ENCODE data around the gene CTIF.

CTIF gene

DNA sequence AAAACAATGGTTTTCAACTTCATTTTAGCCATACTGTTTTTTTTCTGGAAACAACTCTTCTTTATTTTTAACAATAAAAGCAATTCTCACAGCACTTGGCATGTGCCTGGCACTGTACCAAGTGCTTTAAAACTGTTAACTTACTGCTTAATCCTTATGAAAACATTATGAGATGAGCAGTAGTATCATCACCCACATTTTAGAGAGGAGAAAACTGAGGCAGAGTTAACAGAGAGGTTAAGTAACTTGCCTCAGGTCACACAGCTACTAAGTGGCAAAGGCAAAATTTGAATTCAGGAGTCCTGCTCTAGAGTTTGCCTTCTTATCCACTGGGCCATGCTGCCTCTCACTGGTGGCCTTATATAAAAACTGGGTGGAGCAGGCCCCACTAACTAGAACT is 23.2 kb downstream of the CTIF start:
- DNase-seq (ENCODE audit: insufficient read length, low spot score) (no peak), FAIRE-seq (peak; percentile 41)
- TF ChIP-seq, protein P1, sequence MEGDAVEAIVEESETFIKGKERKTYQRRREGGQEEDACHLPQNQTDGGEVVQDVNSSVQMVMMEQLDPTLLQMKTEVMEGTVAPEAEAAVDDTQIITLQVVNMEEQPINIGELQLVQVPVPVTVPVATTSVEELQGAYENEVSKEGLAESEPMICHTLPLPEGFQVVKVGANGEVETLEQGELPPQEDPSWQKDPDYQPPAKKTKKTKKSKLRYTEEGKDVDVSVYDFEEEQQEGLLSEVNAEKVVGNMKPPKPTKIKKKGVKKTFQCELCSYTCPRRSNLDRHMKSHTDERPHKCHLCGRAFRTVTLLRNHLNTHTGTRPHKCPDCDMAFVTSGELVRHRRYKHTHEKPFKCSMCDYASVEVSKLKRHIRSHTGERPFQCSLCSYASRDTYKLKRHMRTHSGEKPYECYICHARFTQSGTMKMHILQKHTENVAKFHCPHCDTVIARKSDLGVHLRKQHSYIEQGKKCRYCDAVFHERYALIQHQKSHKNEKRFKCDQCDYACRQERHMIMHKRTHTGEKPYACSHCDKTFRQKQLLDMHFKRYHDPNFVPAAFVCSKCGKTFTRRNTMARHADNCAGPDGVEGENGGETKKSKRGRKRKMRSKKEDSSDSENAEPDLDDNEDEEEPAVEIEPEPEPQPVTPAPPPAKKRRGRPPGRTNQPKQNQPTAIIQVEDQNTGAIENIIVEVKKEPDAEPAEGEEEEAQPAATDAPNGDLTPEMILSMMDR (IDR thresholded peaks at IDR 0.05; ENCODE audit: insufficient read depth, missing control alignments), result no peak

DNA sequence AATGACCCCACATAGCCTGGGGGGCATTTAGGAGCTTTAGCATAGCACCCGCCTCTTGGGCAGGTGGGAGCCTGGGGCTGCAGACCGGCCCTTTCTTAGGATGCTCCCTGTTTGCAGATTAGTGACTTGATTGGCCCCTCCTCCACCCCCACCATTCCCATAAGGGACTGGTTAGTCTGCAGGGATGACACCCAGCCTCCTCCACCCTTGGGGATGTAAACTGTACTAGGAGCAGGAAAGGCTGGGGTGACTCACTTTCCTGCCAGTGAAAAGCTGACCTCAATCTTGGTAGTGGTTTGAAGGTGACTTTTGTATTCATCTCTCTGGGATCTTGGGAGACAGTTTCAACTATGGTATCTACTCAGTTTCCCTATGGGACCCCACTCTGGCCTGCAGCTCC is 24.2 kb downstream of the CTIF start:
- FAIRE-seq (no peak), DNase-seq (ENCODE audit: insufficient read length, low spot score) (no peak)
- TF ChIP-seq, protein P1 (IDR thresholded peaks at IDR 0.05; ENCODE audit: insufficient read depth, missing control alignments), result no peak

- FAIRE-seq (no peak), DNase-seq (ENCODE audit: insufficient read length, low spot score) (no peak)
- TF ChIP-seq, protein P1 (IDR thresholded peaks at IDR 0.05; ENCODE audit: insufficient read depth, missing control alignments), result no peak
Measured at GRCh38 chr18:48564139-48564538, 25.3 kb downstream of the CTIF start.

GRCh38 chr18:48565105-48565504 is 26.3 kb downstream of the CTIF start:
- FAIRE-seq (no peak), DNase-seq (ENCODE audit: insufficient read length, low spot score) (no peak)
- TF ChIP-seq, protein P1 (IDR thresholded peaks at IDR 0.05; ENCODE audit: insufficient read depth, missing control alignments), result no peak

DNA sequence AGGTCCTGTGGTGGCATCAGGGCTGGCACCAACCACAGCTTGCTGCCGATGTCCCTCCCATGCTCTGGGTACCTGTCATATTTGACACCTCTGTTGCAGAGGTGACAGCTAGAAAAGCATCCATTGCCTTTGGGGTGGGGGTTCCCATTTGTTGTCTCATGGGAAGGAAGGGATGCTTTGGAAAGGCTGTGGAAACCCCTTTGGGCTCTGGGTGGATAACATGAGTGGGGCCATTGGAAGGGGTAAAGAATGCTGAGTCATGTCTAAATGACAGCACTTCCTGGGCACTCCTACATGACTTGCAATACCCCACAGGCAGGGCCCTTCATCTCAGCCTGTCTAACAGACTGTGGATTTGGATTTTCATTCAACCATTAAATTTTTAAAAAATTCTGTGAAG is 27.8 kb downstream of the CTIF start:
- TF ChIP-seq, protein P1 (IDR thresholded peaks at IDR 0.05; ENCODE audit: insufficient read depth, missing control alignments), result no peak
- no peak for FAIRE-seq
- no peak for DNase-seq (ENCODE audit: insufficient read length, low spot score)

GRCh38 chr18:48567388-48567787 is 28.6 kb downstream of the CTIF start:
- FAIRE-seq (no peak), DNase-seq (ENCODE audit: insufficient read length, low spot score) (no peak)
- TF ChIP-seq, protein P1 (IDR thresholded peaks at IDR 0.05; ENCODE audit: insufficient read depth, missing control alignments), result no peak

DNA sequence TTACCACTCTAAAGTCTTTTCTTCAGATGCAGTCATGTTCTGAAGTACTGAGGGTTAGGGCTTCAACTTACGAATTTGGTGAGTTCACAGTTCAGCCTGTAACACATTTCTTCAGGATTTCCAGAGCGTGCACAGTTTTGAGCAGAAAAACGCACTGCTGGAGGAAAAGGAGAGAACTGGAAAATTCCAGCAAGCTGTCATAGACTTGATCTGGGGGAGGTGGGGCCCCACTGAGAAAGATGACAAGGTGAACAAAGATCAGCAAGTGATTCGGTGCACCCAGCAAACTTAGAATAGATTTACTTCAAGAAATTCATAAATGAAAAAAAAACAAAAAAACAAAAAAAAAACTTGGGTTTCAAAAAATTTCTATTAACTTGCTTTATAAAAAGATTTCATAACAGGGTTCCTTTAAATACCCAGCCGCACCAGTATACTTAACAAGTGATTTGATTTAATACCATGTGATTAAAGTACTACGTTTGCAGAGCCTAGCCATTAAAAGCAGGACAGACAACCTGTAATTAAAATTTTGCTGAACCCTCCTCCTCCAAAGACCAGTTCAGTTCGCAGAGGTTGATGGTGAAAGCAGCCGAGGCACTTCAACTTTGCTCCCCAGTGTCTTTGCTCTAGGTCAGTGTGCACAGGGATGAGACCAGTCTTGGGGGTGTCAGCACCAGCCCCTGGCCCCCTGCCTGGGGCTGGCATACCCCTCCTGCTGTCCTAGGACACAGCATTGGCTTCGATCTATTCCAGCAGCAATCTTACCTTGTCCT is 30.5 kb downstream of the CTIF start:
- DNase-seq (ENCODE audit: insufficient read length, low spot score), result no peak
- TF ChIP-seq, protein P1 (IDR thresholded peaks at IDR 0.05; ENCODE audit: insufficient read depth, missing control alignments), result no peak
- no peak for FAIRE-seq
